NCI-H128 (cell line): ENCODE measurements around the gene GPR62.

Experiments
- DNase-seq: peaks from one replicate; lab custom pipeline; 2025; ENCODE audit not compliant: unreplicated experiment; lab: John Stamatoyannopoulos, UW

The GPR62 gene

DNA sequence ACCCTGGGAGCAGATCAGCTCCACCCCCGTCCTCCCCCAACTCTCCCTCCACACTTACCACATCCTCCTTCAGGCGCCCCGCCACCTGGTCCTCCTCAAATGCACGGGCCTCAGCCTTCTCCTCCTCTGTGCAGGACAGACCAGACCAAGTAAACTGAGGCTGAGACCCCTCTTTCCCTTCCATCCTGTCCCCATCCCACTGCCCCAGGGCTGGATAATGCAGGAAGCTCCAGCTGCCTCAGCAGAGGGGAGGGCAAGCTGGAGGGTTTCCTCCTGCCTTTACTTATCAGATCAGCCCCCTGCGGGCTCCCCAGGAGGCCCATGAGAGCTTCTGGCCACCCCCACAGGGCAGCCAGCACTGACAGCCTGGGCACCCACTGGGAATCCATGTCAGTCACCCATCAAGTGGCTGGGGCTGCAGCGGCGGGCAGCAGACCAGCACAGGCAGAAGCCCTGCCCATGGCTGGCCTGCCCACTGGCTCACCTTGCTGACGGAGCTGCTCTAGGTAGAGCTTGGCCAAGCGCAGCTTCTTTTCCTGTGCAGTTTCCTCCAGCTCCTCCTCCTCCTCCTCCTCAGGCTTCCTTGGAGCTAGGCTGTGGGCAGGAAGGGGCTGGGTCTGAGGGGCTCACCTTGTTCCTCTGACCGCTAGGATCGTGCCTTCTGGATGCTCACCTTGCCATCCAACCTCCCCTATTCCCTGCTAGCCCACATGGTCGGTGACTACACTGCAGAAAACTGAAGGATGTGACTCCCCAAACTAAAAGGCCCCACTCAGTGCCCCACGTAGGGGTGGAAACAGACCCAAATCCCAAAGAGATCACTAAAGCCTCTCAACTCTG lies 17.4 kb upstream of the GPR62 start:
- DNase-seq: no peak

DNA sequence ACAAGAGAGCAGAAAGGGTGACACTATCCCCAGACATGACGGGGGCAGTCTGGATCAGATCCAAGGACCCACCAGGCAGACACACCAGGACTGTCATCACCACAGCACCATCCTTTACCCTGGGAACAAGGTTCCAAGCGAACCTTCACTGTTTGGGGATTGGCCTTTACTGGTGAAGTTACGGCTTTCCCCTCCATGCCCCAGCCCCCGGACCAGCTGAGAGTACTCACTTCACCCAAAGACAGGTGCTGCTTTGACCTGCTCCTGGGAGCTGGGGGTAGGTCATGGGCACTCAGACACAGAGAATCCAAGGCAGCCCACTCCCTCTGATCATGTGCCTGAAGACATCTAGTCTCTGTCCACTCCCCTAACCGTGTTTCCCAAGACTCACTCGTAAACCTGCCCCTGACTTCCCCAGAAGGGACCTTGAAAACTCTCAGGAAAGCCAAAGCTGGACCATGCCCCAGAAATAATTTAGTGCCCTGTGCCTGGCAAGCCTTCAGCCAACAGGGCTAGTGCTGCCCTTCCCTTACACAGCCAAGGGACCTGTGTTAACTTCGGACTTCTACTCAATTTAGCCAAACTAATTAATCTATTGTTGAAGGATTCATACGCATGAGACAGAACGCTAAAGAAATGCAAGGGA lies 16.3 kb upstream of the GPR62 start:
- no peak for DNase-seq

DNA sequence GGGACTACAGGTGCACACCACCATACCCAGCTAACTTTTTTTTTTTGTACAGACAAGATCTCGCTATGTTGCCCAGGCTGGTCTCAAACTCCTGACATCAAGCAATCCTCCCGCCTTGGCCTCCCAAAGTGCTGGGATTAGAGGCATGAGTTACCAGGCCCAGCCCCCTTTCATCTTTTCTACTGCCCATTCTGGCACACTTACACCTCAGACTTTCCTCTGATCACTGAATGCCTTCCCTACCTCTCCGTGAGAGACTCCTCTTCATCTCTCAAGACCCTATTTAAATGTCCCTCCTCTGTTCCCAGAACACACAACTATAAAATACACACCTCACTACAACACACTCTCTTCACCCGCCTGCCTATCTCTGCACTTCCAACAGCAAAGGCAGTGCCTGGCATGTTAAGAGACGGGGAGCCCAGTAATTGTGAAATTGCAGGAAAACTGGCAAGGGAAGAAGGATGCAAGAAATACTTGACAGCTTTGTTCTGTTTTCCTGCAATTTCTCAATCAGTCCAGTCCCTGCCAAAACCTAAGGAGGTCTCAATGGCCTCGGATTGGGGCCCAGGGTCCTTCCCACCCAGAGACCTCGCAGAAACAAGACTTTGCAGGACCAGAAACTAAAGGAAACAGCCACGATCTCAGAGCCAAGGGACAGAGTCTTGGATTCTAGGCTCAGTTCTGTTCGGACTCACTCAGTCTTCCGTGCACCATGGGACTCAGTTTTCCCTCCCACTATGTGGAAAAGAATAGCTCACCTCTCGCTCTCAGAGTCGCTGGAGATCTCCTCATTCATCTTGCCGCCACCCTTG lies 14.3 kb upstream of the GPR62 start:
- DNase-seq: no peak

DNA sequence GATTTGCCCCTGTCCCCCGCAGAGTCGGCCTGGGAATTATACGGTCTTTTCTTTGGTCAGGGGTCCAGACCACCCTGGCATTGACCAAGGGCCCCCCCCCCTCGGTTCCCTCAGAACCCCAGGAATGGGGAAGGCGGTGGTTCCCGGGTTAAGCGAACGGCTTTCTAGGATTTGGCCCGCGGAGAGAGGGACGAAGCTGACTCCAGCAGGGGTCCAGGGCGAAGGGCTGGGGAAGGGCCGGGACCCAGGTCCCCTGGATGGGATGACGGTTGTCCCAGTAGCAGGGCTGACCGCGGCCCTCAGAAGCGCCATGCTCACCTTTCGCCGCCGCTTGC lies 13.8 kb upstream of the GPR62 start:
- DNase-seq: no peak

DNA sequence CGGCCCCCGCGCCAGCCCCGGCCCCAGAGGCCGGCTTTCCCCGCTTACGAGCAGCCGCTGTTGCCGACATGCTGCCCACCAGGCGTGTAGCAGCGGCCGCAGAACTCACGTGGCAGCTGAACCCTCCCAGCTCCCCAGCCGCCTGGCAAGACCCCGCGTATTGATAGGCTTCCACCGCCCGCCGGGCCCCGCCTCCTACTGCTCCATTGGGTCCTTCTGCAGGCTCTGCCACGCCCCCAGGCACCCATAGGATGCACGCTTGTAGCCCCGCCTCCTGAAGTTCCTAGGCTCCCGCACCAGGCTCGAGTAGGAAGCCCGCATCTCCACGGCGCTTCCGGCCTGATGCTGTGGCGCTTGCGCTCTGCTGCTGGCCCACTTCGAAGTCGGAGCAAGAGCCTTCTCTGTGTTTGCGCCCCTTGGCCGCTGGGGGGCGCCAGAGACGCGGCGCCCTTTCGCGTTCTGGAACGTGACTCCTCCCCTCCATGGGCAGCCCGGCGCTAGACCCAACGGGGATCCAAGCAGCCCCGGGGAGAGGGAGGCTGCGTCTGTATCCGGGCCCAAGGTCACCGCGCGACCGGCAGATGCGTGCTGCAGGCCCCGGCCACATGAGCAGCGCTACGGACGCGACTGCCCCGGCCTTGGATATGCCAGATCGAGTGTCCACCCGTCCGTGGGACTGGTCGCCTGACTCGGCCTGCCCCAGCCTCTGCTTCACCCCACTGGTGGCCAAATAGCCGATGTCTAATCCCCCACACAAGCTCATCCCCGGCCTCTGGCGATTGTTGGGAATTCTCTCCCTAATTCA lies 13.2 kb upstream of the GPR62 start, which contains the start of the genes PARP3 and RRP9:
TSS of gene PARP3 (plus strand) at position 566 of the 805 bp plus-strand sequence. CDS start 993 bp downstream, outside the sequence.
TSS of gene RRP9 (minus strand) at position 107 of the 805 bp plus-strand sequence. CDS start at position 70, 37 bp downstream.
- peak; percentile 98 for DNase-seq

DNA sequence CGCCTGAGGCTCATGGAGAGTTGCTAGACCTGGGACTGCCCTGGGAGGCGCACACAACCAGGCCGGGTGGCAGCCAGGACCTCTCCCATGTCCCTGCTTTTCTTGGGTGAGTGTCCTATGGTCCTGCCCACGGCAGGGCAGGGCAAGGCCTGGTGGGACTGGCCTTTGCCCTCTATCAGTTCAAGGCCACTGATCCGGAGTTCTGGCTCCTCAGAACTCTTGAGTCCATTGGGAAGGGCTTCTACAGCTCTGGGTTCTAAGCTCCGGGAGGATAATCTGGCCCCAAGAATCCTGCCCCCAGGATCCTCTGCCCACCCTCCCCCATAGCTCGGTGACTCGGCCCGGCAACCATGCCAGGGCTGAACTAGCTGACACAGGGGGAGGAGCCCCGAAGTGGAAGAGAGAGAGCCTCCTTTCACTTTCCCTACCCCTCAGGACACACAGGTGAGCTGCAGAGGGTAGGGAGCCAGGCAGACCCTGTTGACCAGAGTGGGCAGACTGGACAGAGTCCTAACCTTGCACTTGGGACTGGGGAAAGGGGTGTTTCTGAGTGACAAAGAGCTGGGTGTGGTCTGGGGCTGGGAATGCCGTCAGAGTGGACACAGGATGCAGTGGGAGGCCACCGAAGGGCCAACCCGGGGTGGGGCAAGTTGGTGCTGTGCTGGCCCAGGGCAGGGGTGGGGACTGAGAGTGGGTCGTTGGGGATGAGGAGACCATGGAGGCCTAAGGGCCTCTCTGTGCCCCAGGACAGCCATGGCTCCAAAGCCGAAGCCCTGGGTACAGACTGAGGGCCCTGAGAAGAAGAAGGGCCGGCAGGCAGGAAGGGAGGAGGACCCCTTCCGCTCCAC lies 12.4 kb upstream of the GPR62 start:
- no peak for DNase-seq

DNA sequence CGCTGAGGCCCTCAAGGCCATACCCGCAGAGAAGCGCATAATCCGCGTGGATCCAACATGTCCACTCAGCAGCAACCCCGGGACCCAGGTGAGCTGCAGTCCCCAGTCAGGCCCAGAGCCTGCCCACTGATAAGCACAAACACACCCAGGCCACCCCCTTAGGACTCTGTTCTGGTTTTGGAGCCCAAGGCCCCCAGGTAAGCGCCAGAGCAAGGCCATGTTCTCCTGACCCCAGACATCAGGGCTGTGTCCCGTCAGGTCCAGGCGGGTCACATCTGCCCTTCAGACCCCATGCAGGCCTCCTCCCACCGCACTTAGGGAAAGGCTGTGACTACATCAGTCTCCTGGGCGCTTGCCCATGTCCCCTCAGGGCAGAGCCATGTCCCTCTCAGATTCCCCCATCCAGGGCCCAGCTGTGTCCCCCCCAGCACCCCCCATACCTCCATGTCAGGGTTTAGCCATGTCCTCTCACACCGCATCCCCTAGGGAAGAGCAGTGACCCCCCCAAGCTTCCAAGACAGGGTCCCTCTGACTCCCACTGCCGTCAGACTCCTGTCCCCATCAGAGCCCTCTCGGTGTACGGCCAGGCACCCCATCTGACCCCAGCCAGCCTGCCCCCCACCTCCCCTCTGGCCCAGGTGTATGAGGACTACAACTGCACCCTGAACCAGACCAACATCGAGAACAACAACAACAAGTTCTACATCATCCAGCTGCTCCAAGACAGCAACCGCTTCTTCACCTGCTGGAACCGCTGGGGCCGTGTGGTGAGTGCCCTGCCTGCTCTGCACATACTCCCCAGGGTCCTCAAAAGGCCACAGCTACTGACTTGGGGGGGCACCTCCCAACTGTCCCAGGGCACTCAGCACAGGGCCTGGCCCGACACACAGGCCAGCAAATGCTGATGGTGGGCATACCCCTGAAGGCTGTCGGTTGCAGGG lies 11.5 kb upstream of the GPR62 start:
- no peak for DNase-seq

DNA sequence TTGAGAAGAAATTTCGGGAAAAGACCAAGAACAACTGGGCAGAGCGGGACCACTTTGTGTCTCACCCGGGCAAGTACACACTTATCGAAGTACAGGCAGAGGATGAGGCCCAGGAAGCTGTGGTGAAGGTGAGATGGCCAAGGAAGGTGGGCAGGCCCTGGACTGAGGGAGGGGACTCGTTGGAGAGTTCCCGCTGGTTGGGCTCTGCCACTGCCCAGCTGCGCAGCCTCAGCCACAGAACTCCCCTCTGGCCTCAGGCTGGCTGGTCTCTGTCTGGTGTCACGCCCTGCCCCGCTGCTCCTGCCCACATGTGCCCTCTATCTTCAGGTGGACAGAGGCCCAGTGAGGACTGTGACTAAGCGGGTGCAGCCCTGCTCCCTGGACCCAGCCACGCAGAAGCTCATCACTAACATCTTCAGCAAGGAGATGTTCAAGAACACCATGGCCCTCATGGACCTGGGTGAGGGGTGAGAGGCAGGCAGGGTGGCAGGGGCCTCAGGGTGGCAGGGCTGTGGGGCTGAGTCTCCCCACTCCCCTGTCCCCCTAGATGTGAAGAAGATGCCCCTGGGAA lies 10.6 kb upstream of the GPR62 start:
- DNase-seq: no peak

DNA sequence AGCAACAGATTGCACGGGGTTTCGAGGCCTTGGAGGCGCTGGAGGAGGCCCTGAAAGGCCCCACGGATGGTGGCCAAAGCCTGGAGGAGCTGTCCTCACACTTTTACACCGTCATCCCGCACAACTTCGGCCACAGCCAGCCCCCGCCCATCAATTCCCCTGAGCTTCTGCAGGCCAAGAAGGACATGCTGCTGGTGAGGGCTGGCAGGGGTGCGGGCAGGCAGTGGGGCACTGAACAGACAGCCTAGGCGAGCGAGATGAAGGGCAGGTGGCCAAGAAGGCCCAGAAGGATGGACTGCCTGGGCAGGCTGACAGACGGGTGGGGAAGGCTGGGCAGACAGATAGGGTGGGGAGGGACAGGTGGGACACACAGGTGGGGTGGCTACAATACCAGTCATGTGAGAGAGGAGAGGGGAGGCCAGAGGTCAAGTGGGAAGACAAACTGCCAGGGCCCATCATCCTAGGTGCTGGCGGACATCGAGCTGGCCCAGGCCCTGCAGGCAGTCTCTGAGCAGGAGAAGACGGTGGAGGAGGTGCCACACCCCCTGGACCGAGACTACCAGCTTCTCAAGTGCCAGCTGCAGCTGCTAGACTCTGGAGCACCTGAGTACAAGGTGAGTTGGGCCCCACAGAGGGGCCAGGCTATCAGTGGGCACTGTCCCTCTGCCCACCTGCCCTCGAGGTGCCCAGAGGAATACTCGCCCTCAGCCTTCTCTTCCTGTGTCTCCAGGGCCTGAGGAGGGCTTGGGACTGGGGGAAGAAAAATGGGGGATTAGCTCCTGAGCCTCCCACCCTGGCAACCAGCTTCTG lies 9.9 kb upstream of the GPR62 start:
- DNase-seq: no peak

DNA sequence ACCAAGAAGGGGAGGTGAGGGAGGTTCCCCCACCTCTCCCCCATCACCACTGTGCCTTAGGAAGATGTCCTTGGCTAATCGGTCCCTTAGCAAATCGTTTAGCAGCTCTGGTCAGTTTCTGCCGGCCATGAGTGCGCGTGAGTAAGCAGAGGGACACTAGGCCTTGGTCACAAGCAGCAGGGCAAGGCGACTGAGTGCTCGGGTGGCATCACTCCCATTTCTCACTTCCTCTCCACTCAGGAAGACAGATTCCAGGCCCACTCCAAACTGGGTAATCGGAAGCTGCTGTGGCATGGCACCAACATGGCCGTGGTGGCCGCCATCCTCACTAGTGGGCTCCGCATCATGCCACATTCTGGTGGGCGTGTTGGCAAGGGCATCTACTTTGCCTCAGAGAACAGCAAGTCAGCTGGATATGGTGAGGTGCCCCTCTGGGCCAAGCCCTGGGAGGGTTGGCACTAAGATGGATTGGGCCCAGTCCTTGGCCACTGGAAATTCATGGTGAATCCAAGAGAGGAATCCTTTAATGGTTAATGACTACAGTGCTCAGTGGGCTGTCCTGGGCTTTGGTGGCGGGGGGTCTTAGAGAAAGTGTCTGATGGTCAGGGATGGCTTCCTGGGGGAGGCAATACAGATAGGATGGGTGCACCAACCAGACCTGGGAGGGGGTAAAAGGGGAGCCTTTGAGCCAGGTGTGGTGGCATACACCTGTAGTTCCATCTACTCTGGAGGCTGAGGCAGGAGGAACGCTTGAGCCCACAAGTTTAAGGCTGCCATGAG lies 9.1 kb upstream of the GPR62 start:
- no peak for DNase-seq

DNA sequence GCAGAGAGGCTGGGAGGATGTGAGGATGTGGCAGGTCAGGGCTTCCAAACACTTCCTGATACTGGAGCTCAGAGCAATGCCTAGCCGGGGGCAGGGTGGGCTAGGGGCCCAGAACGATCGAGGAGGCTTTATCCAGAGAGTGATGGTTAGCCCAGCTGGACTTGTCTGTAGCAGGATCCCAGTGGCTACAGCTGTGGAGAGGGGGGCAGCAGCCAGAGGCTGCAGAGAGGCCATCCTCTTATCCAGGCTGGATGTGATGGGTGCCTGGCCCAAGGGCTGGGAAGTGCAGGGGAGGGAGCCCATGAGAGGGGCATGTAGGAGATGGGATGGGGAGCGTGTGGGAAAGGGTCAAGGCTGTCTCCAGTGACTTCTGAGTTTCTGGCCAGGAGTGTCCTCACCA lies 8.4 kb upstream of the GPR62 start:
- no peak for DNase-seq

DNA sequence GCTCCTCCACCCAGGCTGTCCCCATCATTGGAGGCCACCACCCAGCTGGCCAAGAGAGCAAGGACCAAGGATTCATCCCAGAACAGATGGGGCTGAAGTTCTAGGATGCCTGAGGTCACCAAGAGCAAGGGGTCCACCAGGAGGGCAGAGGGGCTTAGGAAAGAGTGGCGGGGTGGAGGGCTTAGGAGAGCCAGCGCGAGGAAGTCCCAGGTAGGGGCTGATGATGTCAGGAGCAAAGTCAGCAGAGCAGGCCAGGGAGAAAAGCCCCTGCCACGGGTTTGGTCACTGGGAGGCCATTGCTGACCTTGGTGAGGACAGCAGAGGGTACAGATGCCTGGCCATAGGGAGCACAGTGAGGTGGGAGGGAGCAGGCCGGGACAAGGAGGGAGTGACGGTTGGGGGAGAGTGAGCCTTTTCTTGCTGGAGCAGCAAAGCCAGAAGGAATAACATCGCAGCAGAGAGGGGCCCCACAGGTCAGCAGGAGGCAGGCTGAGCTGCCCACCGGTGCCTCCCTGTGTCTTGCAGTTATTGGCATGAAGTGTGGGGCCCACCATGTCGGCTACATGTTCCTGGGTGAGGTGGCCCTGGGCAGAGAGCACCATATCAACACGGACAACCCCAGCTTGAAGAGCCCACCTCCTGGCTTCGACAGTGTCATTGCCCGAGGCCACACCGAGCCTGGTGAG lies 7.8 kb upstream of the GPR62 start:
- no peak for DNase-seq

DNA sequence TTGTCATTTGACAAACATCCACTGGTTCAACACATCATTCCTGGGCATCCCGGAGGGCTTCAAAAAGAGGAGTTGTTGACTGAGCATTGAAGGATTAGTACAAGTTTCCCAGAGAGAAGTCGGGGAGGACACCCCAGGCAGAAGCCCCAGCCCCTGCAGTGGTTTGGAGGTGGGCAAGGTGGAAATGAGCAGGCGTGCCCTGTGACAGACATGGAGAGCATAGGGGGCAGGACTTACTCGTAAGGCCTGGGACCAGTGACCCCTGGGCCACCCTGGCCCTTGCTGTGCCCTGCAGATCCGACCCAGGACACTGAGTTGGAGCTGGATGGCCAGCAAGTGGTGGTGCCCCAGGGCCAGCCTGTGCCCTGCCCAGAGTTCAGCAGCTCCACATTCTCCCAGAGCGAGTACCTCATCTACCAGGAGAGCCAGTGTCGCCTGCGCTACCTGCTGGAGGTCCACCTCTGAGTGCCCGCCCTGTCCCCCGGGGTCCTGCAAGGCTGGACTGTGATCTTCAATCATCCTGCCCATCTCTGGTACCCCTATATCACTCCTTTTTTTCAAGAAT lies 7.1 kb upstream of the GPR62 start:
- DNase-seq: no peak

DNA sequence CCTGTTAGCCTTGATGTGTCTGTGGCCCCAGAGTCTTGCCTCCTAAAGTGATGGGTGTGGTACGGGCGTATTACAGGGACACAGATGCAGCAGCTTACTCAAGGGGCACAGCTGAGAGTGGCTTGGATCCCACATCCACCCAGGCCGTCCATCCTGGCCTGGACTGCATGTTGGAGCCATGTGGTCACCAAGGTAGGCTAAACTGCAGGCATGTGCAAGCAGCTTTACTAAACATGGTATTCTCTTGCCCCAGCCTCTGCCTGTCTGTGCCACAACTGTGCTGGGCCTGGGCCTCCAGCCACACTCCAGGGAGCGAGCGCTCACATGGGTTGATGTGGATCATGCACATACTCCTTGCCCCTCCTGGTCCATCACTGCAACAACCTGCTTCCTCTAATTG lies 6.1 kb upstream of the GPR62 start:
- no peak for DNase-seq

DNA sequence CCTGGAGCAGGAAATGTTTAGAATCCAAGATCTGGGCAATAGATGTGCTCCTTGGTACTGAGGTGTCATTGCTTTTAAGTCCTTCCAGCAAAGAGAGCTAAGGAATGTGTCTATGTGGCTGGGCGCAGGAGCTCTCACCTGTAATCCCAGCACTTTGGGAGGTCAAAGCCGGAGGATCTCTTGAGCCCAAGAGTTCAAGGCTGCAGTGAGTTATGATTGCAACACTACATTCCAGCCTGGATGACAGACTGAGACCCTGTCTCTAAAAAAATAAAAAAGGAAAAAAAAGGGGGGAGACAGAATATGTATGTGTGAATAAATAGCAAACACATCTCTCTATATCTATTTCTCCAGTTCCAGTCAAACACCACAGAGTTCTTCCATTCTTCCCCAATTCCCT lies 4.3 kb upstream of the GPR62 start:
- DNase-seq: no peak

DNA sequence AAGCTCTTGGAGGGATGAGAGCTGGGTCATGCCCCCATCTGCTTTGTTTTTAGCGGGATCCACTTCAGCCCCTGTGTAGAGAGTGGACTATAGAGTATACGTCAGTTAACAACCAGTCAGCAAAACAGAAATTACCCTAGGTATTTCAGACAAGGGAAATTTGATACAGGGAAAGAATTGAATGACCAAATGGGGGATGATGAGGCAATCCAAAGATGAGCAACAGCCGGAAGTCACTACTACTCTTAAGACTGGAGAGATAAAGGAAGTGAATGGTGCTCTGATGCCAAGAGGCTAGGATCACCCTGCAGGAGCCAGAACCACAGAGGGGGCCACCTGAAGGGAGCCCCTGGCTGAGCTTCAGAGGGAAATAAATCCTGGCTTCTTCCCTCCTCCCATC lies 1.7 kb upstream of the GPR62 start:
- DNase-seq: no peak
